Mesenchymal stem cell (in vitro differentiated cells and primary cell): ENCODE results near the gene JSRP1.

Experiments
- DNase-seq: peaks from one replicate; pipeline ENCODE4 v3.0.0-alpha.2; 2013
- H2AFZ ChIP-seq: one replicate; pipeline ENCODE4 v1.6.1; 2013; ENCODE audit warnings: low read depth, mild to moderate bottlenecking, control low read depth, inconsistent platforms, low read length, moderate library complexity
- H2AK5ac ChIP-seq: 2 replicates; pipeline ENCODE4 v1.6.1; 2013; ENCODE audit warnings: low read length, moderate library complexity, mild to moderate bottlenecking, inconsistent platforms; ENCODE audit not compliant: severe bottlenecking
- H2BK120ac ChIP-seq: one replicate; pipeline ENCODE4 v1.6.1; 2013; ENCODE audit warnings: low read depth, mild to moderate bottlenecking, inconsistent platforms, low read length, moderate library complexity
- H2BK12ac ChIP-seq, 2 experiments: one replicate each; pipeline ENCODE4 v1.6.1; 2013; ENCODE audit warnings: inconsistent platforms in 2 of 2, low read length in 2 of 2, mild to moderate bottlenecking in 2 of 2, moderate library complexity in 2 of 2, control low read depth in 1 of 2
- H2BK15ac ChIP-seq: one replicate; pipeline ENCODE4 v1.6.1; 2013; ENCODE audit warnings: mild to moderate bottlenecking, low read depth, inconsistent platforms; ENCODE audit not compliant: poor library complexity, severe bottlenecking
- H2BK5ac ChIP-seq: 2 replicates; pipeline ENCODE4 v1.6.1; 2013; ENCODE audit warnings: low read depth, mild to moderate bottlenecking, low read length, control low read depth, inconsistent platforms; ENCODE audit not compliant: poor library complexity, severe bottlenecking
- H3K14ac ChIP-seq, 2 experiments: one replicate each; pipeline ENCODE4 v1.6.1; 2013; ENCODE audit warnings: inconsistent platforms in 2 of 2, low read length in 2 of 2, control low read depth in 1 of 2, mild to moderate bottlenecking in 1 of 2, moderate library complexity in 1 of 2
- H3K18ac ChIP-seq, 2 experiments: one replicate each; pipeline ENCODE4 v1.6.1; 2013; ENCODE audit warnings: inconsistent platforms in 2 of 2, low read length in 2 of 2, control low read depth in 1 of 2, low read depth in 1 of 2, mild to moderate bottlenecking in 1 of 2
- H3K23ac ChIP-seq, 2 experiments: one replicate each; pipeline ENCODE4 v1.6.1; 2013; ENCODE audit warnings: inconsistent platforms in 2 of 2, low read length in 2 of 2, mild to moderate bottlenecking in 2 of 2, moderate library complexity in 2 of 2, control low read depth in 1 of 2
- H3K27ac ChIP-seq: 2 replicates; pipeline ENCODE4 v1.5.1; 2013; ENCODE audit warnings: mild to moderate bottlenecking, moderate library complexity, low read length, control low read depth, inconsistent platforms; ENCODE audit not compliant: poor library complexity, severe bottlenecking
- H3K27me3 ChIP-seq, 2 experiments: 2 replicates each; pipeline versions ENCODE4 v1.6.1 to v1.7.0; 2013; ENCODE audit warnings: low read length in 2 of 2, mild to moderate bottlenecking in 2 of 2, moderate library complexity in 2 of 2, control low read depth in 1 of 2, inconsistent platforms in 1 of 2; ENCODE audit not compliant: control insufficient read depth in 1 of 2, insufficient read depth in 1 of 2
- H3K36me3 ChIP-seq, 2 experiments: 2 replicates each; pipeline versions ENCODE4 v1.6.1 to v1.7.0; 2013; ENCODE audit warnings: low read length in 2 of 2, control low read depth in 1 of 2, inconsistent platforms in 1 of 2, low read depth in 1 of 2, mild to moderate bottlenecking in 1 of 2; ENCODE audit not compliant: insufficient read depth in 2 of 2, control insufficient read depth in 1 of 2
- H3K4ac ChIP-seq, 2 experiments: one replicate each; pipeline ENCODE4 v1.6.1; 2013; ENCODE audit warnings: inconsistent platforms in 2 of 2, low read length in 2 of 2, mild to moderate bottlenecking in 2 of 2, moderate library complexity in 2 of 2, control low read depth in 1 of 2, low read depth in 1 of 2
- H3K4me1 ChIP-seq: 2 replicates; pipeline ENCODE4 v1.6.1; 2013; ENCODE audit warnings: low read depth, low read length, control low read depth; ENCODE audit not compliant: control insufficient read depth, insufficient read depth
- H3K4me2 ChIP-seq: 2 replicates; pipeline ENCODE4 v1.6.1; 2013; ENCODE audit warnings: low read length, mild to moderate bottlenecking, inconsistent platforms; ENCODE audit not compliant: poor library complexity, severe bottlenecking
- H3K4me3 ChIP-seq, 2 experiments: 2 replicates each; pipeline versions ENCODE4 v1.5.1 to v1.7.0; 2013; ENCODE audit warnings: low read length in 2 of 2, mild to moderate bottlenecking in 2 of 2, control low read depth in 1 of 2, low read depth in 1 of 2; ENCODE audit not compliant: insufficient read depth in 1 of 2
- H3K79me1 ChIP-seq: replicated peaks from 2 replicates; pipeline ENCODE4 v1.6.1; 2013; ENCODE audit warnings: mild to moderate bottlenecking, control low read depth, low read length, inconsistent platforms; ENCODE audit not compliant: poor library complexity, severe bottlenecking
- H3K9ac ChIP-seq: 2 replicates; pipeline ENCODE4 v1.7.0; 2013; ENCODE audit warnings: mild to moderate bottlenecking, low read length, moderate library complexity
- H3K9me3 ChIP-seq: 2 replicates; pipeline ENCODE4 v1.7.0; 2013; ENCODE audit warnings: mild to moderate bottlenecking, low read length; ENCODE audit not compliant: control insufficient read depth
- H4K8ac ChIP-seq: one replicate; pipeline ENCODE4 v1.6.1; 2013; ENCODE audit warnings: inconsistent platforms, mild to moderate bottlenecking, low read length, moderate library complexity
- H4K91ac ChIP-seq: one replicate; pipeline ENCODE4 v1.6.1; 2013; ENCODE audit warnings: mild to moderate bottlenecking, low read length, inconsistent platforms
- WGBS: methylation state at CpG from one replicate; pipeline ENCODE4 v1.1.7; 2013; ENCODE audit warnings: mixed read lengths; 5-methylcytosine and 5-hydroxymethylcytosine counted together

Gene JSRP1

GRCh38 chr19:2239173-2239572 is 17.0 kb downstream of the JSRP1 start:
- no peak overlapping the region for H2AFZ ChIP-seq
- H4K91ac ChIP-seq, result no peak overlapping the region
- H3K4me2 ChIP-seq, result peak overlapping the region; percentile 59
- 72% methylated on average over 9 of the region's 10 CpGs for WGBS
- H3K4ac ChIP-seq, result no peak overlapping the region
- H3K9ac ChIP-seq, result peak overlapping the region; percentile 84
- H3K27ac ChIP-seq, result peak overlapping the region; percentile 14
- peaks cover 44% of the 10 kb centered on the region for H3K4me1 ChIP-seq
- no peak overlapping the region for H2BK15ac ChIP-seq
- no peak overlapping the region for H4K8ac ChIP-seq
- H3K14ac ChIP-seq, result no peak overlapping the region
- H3K23ac ChIP-seq, result no peak overlapping the region
- no peak overlapping the region for H2AK5ac ChIP-seq
- no peak overlapping the region for H2BK120ac ChIP-seq
- H3K4me3 ChIP-seq, result peak overlapping the region in 1 of 2 experiments; percentile 80
- no peak overlapping the region for H2BK5ac ChIP-seq
- no peak overlapping the region for H3K18ac ChIP-seq
- peaks cover 4% of the 10 kb centered on the region for H3K79me1 ChIP-seq
- peaks cover 18 to 49% of the 10 kb centered on the region in 2 experiments for H3K36me3 ChIP-seq
- no peak for DNase-seq
- no peaks in the 10 kb centered on the region for H3K27me3 ChIP-seq
- H2BK12ac ChIP-seq, result no peak overlapping the region
- no peaks in the 10 kb centered on the region for H3K9me3 ChIP-seq

- Histone ChIP-seq H3K4me3 (peak overlapping the region in 1 of 2 experiments; percentile 92), H3K27me3 (no peaks in the 10 kb centered on the region), H3K4ac (no peak overlapping the region), H2AK5ac (no peak overlapping the region), H2BK12ac (no peak overlapping the region), H3K79me1 (no peaks in the 10 kb centered on the region), H3K18ac (no peak overlapping the region), H2BK15ac (no peak overlapping the region), H3K23ac (peak overlapping the region in 1 of 2 experiments; percentile 87), H4K8ac (no peak overlapping the region), H3K4me2 (peak overlapping the region; percentile 82), H3K9ac (peak overlapping the region; percentile 98), H2BK120ac (no peak overlapping the region), H3K9me3 (no peaks in the 10 kb centered on the region), H4K91ac (no peak overlapping the region), H3K14ac (peak overlapping the region in 1 of 2 experiments; percentile 31), H3K36me3 (peaks cover 21 to 49% of the 10 kb centered on the region in 2 experiments), H3K4me1 (peaks cover 55% of the 10 kb centered on the region), H2AFZ (no peak overlapping the region), H3K27ac (no peak overlapping the region), H2BK5ac (no peak overlapping the region)
- no peak for DNase-seq
- 85% methylated on average over 6 of the region's 6 CpGs for WGBS
These were observed 18.4 kb downstream of the JSRP1 start for GRCh38 chr19:2237869-2238153.

GRCh38 chr19:2237051-2237868 is 19.0 kb downstream of the JSRP1 start:
- peak overlapping the region; percentile 80 to 92 for H3K4me3 ChIP-seq
- no peaks in the 10 kb centered on the region for H3K79me1 ChIP-seq
- H3K23ac ChIP-seq, result peak overlapping the region in 1 of 2 experiments; percentile 87
- H2BK5ac ChIP-seq, result peak overlapping the region; percentile 91
- H3K36me3 ChIP-seq, result peaks cover 27 to 49% of the 10 kb centered on the region in 2 experiments
- peak overlapping the region; percentile 97 for H2BK15ac ChIP-seq
- peak overlapping the region; percentile 61 for H3K27ac ChIP-seq
- H2AFZ ChIP-seq, result peak overlapping the region; percentile 72
- peak overlapping the region; percentile 98 for H3K9ac ChIP-seq
- no peak for DNase-seq
- H4K8ac ChIP-seq, result peak overlapping the region; percentile 98
- H3K14ac ChIP-seq, result peak overlapping the region; percentile 31 to 76
- H2BK12ac ChIP-seq, result no peak overlapping the region
- no peaks in the 10 kb centered on the region for H3K9me3 ChIP-seq
- WGBS, result 53% methylated on average over 41 of the region's 43 CpGs
- peaks cover 60% of the 10 kb centered on the region for H3K4me1 ChIP-seq
- H3K27me3 ChIP-seq, result no peaks in the 10 kb centered on the region
- H2BK120ac ChIP-seq, result peak overlapping the region; percentile 57
- H3K4me2 ChIP-seq, result peak overlapping the region; percentile 82
- peak overlapping the region; percentile 98 for H4K91ac ChIP-seq
- H3K18ac ChIP-seq, result peak overlapping the region; percentile 95 to 98
- H3K4ac ChIP-seq, result peak overlapping the region; percentile 71 to 73
- peak overlapping the region; percentile 70 for H2AK5ac ChIP-seq

- Histone ChIP-seq H3K4me2 (peak within 1 kb of the TSS; percentile 93), H3K9ac (peak within 1 kb of the TSS; percentile 98), H3K14ac (peak within 1 kb of the TSS; percentile 76 to 87), H4K91ac (peak within 1 kb of the TSS; percentile 98), H2AK5ac (peak within 1 kb of the TSS; percentile 70), H3K4me1 (peaks cover 57% of the 10 kb centered on the region), H3K79me1 (no peaks in the 10 kb centered on the region), H2BK12ac (peak within 1 kb of the TSS in 1 of 2 experiments; percentile 17), H4K8ac (peak within 1 kb of the TSS; percentile 98), H3K18ac (peak within 1 kb of the TSS; percentile 95 to 98), H3K27ac (peak within 1 kb of the TSS; percentile 88), H3K23ac (peak within 1 kb of the TSS in 1 of 2 experiments; percentile 96), H3K36me3 (peaks cover 32 to 50% of the 10 kb centered on the region in 2 experiments), H2BK120ac (peak within 1 kb of the TSS; percentile 87), H2AFZ (peak within 1 kb of the TSS; percentile 72), H2BK15ac (peak within 1 kb of the TSS; percentile 100), H3K4me3 (peak within 1 kb of the TSS; percentile 86 to 92), H3K9me3 (no peaks in the 10 kb centered on the region), H3K4ac (peak within 1 kb of the TSS; percentile 73 to 83), H2BK5ac (peak within 1 kb of the TSS; percentile 91), H3K27me3 (no peaks in the 10 kb centered on the region)
- 0% methylated on average over 77 of the region's 80 CpGs for WGBS
- DNase-seq, result peak; percentile 98
These were observed 19.7 kb downstream of the JSRP1 start, which contains the start of the genes PLEKHJ1 and SF3A2 for GRCh38 chr19:2236314-2237050. TSS of gene PLEKHJ1 (minus strand) at chr19:2236329. CDS start at chr19:2236248, 81 bp downstream. TSS of gene SF3A2 (plus strand) at chr19:2236824. CDS start at chr19:2243419, 6,595 bp downstream.
